Ovary (tissue), 9 donors: ENCODE results near the gene POC1A. TPM values are rescaled to one million over a fixed set of nuclear protein-coding genes. Genes with fewer than 3 reads are reported as not detected.
A peak's percentile ranks its signal among the peaks of the same experiment; 100 is the strongest.

Experiments used
- DNase-seq, 5 donors: peaks; one replicate each; pipeline ENCODE4 v3.0.0-alpha.2; 2019 to 2020
- H3K27ac ChIP-seq, 2 donors: fragments of 200-600 bp; one replicate each; pipeline versions ENCODE4 v1.5.1 to v1.8.0; 2019 to 2022
- H3K27me3 ChIP-seq: fragments of 200-600 bp; one replicate; pipeline ENCODE4 v1.8.0; 2022
- H3K36me3 ChIP-seq: fragments of 200-600 bp; sonication (generic); one replicate; pipeline ENCODE4 v1.5.1; 2019
- H3K4me1 ChIP-seq: one replicate; pipeline ENCODE4 v1.8.1; 2013; ENCODE audit warnings: mild to moderate bottlenecking, moderate library complexity; ENCODE audit not compliant: insufficient read depth
- H3K4me3 ChIP-seq: fragments of 200-600 bp; sonication (generic); one replicate; pipeline ENCODE4 v1.5.1; 2017
- H3K9me3 ChIP-seq, 2 donors: fragments of 200-600 bp in 1 of 2; sonication (generic) in 1 of 2; one replicate each; pipeline versions ENCODE4 v1.5.1 to v1.8.1; 2013 to 2019; ENCODE audit warnings: mild to moderate bottlenecking in 1 of 2, moderate library complexity in 1 of 2
- EP300 ChIP-seq: sonication (generic); formaldehyde crosslinking; IDR thresholded peaks from one replicate; pipeline ENCODE4 v1.6.1; 2017; ENCODE audit warnings: antibody characterized with exemption
- POLR2A ChIP-seq: fragments of 450-650 bp; IDR thresholded peaks from one replicate; pipeline ENCODE4 v1.6.1; 2017; ENCODE audit warnings: antibody characterized with exemption, mild to moderate bottlenecking, moderate library complexity
- WGBS, 3 donors: extraction: QIAGEN DNeasy Blood & Tissue Kit in 1 of 3; methylation state at CpG; one replicate each; pipeline versions ENCODE4 v1.1.5 to v1.1.7; 2013 to 2017; 5-methylcytosine and 5-hydroxymethylcytosine counted together
- intact Hi-C, 4 donors: fragments of 100-400 bp; cut with DNase I; formaldehyde crosslinking; loops; one replicate each; pipeline versions ENCODE4 v1.11.0 to v1.15.1; 2022 to 2023
- polyA plus RNA-seq, 2 donors: library from polyadenylated mRNA; stranded (reverse); fragments of 200-250 nt in 1 of 2; fragments of 350-450 nt in 1 of 2; fragmentation: Illumina TruSeq in 1 of 2; extraction: RNeasy Lipid Tissue Mini Kit (QIAGEN cat#74804) in 1 of 2; gene quantifications; one replicate each; pipeline ENCODE4 v1.2.3, GENCODE V29; 2013 to 2014
- total RNA-seq, 7 donors: library from RNA; depleted of rRNA in 2 of 7; stranded (reverse); fragments of >200 nt in 2 of 7; fragmentation: NEBNext Ultra II Directional in 3 of 7; extraction: Animal tissue kit (Norgen Biotek cat#: 25700) in 3 of 7; gene quantifications; one replicate each; pipeline versions ENCODE4 v1.1.0 to v1.2.4, GENCODE V29; 2016 to 2023
- TF ChIP-seq, protein P1 (sequence below), 3 donors: fragments of 450-650 bp in 2 of 3; fragments of 200-600 bp in 1 of 3; IDR thresholded peaks; one replicate each; pipeline versions ENCODE4 v1.5.1 to v1.8.0; 2016 to 2022; ENCODE audit warnings: antibody characterized with exemption in 3 of 3, mild to moderate bottlenecking in 1 of 3
- donor health status: DM: no; HTN: no; CAD: no; lungs with moderate emphysema.
- donor health status: DM: no; HTN: no; CAD: no.
- donor health status: Bipolar disorder and iron deficiency.
- donor health status: DM: yes; HTN: yes; CAD: no.
- donor health status: DM: no; HTN: no; CAD: no.
- donor health status: DM: yes; HTN: yes; CAD: no.

Gene POC1A
- total and polyA plus RNA-seq, 9 donors, result 0.53 to 1.8 (median 1.3) TPM

DNA sequence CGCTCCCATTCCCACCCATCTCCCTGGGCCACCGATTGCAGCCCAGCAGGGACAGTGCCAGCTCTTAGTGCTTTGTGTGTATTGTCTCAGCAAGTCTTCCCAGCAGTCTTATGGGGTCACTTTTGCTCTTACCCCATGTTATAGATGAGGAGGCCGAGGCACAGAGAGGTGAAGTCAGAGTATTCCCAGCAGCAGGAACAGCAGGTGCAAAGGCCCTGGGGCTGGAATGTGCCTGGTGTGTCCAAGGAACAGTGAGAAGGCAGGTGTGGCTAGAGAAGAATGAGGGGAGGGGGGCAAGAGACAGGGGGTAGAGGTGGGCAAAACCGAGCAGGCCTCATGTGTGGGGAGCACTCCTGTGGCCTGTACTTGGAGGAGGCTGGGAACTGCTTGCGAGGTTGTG lies 85.1 kb downstream of the POC1A start:
- Histone ChIP-seq H3K4me3 (no peak overlapping the region), H3K36me3 (no peaks in the 10 kb centered on the region), H3K27ac (no peak overlapping the region), H3K27me3 (no peaks in the 10 kb centered on the region), H3K4me1 (no peaks in the 10 kb centered on the region), H3K9me3 (no peaks in the 10 kb centered on the region)
- 91 to 94% (median 92%) methylated on average over 5 of the region's 5 CpGs for WGBS, 3 donors
- TF ChIP-seq, protein P1, sequence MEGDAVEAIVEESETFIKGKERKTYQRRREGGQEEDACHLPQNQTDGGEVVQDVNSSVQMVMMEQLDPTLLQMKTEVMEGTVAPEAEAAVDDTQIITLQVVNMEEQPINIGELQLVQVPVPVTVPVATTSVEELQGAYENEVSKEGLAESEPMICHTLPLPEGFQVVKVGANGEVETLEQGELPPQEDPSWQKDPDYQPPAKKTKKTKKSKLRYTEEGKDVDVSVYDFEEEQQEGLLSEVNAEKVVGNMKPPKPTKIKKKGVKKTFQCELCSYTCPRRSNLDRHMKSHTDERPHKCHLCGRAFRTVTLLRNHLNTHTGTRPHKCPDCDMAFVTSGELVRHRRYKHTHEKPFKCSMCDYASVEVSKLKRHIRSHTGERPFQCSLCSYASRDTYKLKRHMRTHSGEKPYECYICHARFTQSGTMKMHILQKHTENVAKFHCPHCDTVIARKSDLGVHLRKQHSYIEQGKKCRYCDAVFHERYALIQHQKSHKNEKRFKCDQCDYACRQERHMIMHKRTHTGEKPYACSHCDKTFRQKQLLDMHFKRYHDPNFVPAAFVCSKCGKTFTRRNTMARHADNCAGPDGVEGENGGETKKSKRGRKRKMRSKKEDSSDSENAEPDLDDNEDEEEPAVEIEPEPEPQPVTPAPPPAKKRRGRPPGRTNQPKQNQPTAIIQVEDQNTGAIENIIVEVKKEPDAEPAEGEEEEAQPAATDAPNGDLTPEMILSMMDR (IDR thresholded peaks at IDR 0.05), result no peak
- TF ChIP-seq EP300 (no peak), POLR2A (no peak)
- intact Hi-C loops, result no loop called here
- no peak for DNase-seq

DNA sequence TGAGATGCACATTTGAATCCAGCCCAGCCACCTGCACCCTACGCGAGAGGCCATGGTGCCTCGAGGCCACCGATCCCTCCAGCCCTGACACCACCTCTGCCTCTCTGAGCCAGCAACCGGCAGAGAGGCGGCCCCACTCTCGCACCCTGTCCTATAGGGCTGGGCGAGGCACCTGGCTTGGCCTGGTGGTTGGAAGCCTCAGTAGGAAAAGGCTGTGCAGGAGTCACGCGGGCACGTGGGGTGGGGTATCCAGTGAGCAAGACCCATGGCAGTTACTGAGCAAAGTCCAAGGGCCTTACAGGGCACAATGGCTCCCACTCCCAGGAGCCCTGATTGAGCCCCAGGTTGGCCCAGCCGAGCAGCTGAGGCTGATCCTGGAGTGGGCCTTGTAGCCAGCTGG lies 85.5 kb downstream of the POC1A start:
- no peak for DNase-seq
- WGBS, 3 donors, result 77 to 83% (median 80%) methylated on average over 10 to 12 of the region's 12 CpGs
- intact Hi-C loops, result no loop called here

DNA sequence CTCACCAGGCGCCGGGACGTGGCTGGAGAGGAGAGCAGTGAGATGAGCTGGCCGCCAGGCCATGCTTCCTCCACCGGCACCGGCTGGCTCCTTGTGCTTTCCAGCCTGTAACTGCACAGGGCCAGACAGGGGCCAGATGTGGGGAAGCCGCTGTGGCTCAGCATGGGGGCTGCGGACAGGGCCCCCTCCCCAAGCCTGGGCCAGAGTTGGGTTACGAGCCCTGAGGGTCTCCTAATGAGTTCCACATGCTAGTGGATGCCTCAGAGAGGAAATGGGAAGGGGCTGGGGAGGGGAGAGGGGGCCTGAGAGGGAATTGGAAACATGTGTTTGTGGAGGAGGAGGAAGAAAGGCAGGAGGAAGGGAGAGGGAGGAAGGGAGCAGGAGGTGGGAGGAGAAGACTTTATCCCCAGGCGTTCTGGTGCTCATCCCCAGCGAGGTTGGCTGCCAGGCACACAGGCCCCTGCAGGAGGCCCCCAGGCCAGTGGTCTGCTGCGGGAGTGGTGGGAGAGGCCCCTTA lies 86.1 kb downstream of the POC1A start:
- intact Hi-C loops, result no loop called here
- peak overlapping the region in 1 of 2 donors; percentile 38 for H3K27ac ChIP-seq
- no peaks in the 10 kb centered on the region for H3K9me3 ChIP-seq
- H3K27me3 ChIP-seq, result no peaks in the 10 kb centered on the region
- DNase-seq, result peak in 1 of 5 donors; percentile 43
- no peak overlapping the region for H3K4me3 ChIP-seq
- H3K36me3 ChIP-seq, result no peaks in the 10 kb centered on the region
- TF ChIP-seq, protein P1 (IDR thresholded peaks at IDR 0.05), result no peak
- TF ChIP-seq EP300, result no peak
- no peak for TF ChIP-seq POLR2A
- WGBS, 3 donors, result 17 to 35% (median 31%) methylated on average over 12 of the region's 12 CpGs
- no peaks in the 10 kb centered on the region for H3K4me1 ChIP-seq

More for the DNA sequence above, 85.5 kb downstream of the POC1A start:
- Histone ChIP-seq H3K4me1 (no peaks in the 10 kb centered on the region), H3K27ac (no peak overlapping the region), H3K36me3 (no peaks in the 10 kb centered on the region), H3K4me3 (no peak overlapping the region), H3K9me3 (no peaks in the 10 kb centered on the region), H3K27me3 (no peaks in the 10 kb centered on the region)
- TF ChIP-seq POLR2A, result no peak
- TF ChIP-seq, protein P1 (IDR thresholded peaks at IDR 0.05), result no peak
- TF ChIP-seq EP300, result no peak

DNA sequence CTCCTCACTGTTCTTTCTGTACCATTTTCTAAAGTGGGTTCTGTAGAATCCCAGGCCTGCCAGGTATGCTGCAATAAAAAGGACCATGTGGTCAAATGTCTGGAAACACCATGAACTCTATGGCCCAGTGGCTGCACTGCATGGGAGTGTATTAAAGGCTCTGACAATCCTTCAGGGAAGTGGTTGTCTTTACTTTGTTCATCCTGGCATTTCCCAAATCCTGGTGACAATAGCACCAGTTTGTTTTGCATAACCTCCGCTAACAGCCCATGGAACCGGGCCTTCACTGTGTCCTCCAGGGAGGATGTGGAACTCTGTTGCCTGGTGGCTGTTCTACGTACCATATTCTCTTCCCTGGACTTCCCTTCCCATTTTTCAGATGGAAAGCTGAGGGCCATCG lies 86.7 kb downstream of the POC1A start:
- Histone ChIP-seq H3K27ac (peak overlapping the region in 1 of 2 donors; percentile 38), H3K4me1 (no peaks in the 10 kb centered on the region), H3K27me3 (no peaks in the 10 kb centered on the region), H3K4me3 (no peak overlapping the region), H3K36me3 (no peaks in the 10 kb centered on the region), H3K9me3 (no peaks in the 10 kb centered on the region)
- TF ChIP-seq POLR2A, result no peak
- TF ChIP-seq EP300, result no peak
- TF ChIP-seq, protein P1 (IDR thresholded peaks at IDR 0.05), result no peak
- intact Hi-C loops, result no loop called here
- WGBS, 3 donors, result 62 to 85% (median 84%) methylated on average over 4 of the region's 4 CpGs
- no peak for DNase-seq
